Smooth muscle cell (in vitro differentiated cells): ENCODE data around the gene ARRDC3. TPM values are rescaled to one million over a fixed set of nuclear protein-coding genes. Genes with fewer than 3 reads are reported as not detected.
"Not testable (repeated sequence)": the region's sequence is repeated elsewhere in the genome, so short reads cannot be mapped to it uniquely, and the experiment has no call there.

Source experiments
- DNase-seq: peaks from one replicate; lab custom pipeline; 2025; ENCODE audit not compliant: unreplicated experiment; lab: John Stamatoyannopoulos, UW
- H2AFZ ChIP-seq: fragments of 200-600 bp; sonication (generic); 2 replicates; pipeline ENCODE4 v1.6.0; 2016; ENCODE audit warnings: antibody characterized with exemption, low read depth, mild to moderate bottlenecking
- H3F3A ChIP-seq: fragments of 200-600 bp; sonication (generic); 2 replicates; pipeline ENCODE4 v1.6.0; 2017; ENCODE audit warnings: antibody characterized with exemption, low read depth
- H3K27ac ChIP-seq: fragments of 200-600 bp; sonication (generic); 2 replicates; pipeline ENCODE4 v1.5.1; 2016; ENCODE audit warnings: low read depth, mild to moderate bottlenecking
- H3K27me3 ChIP-seq: fragments of 200-600 bp; sonication (generic); 2 replicates; pipeline ENCODE4 v1.6.1; 2016; ENCODE audit warnings: low read depth, mild to moderate bottlenecking
- H3K36me3 ChIP-seq: fragments of 200-600 bp; sonication (generic); 2 replicates; pipeline ENCODE4 v1.5.1; 2016; ENCODE audit warnings: low read depth
- H3K4me1 ChIP-seq: fragments of 200-600 bp; sonication (generic); 2 replicates; pipeline ENCODE4 v1.5.1; 2016; ENCODE audit warnings: low read depth
- H3K4me2 ChIP-seq: fragments of 200-600 bp; sonication (generic); 2 replicates; pipeline ENCODE4 v1.6.0; 2016; ENCODE audit warnings: mild to moderate bottlenecking
- H3K4me3 ChIP-seq: fragments of 200-600 bp; sonication (generic); 2 replicates; pipeline ENCODE4 v1.5.1; 2016; ENCODE audit warnings: mild to moderate bottlenecking
- H3K79me2 ChIP-seq: fragments of 200-600 bp; sonication (generic); 2 replicates; pipeline ENCODE4 v1.6.0; 2016; ENCODE audit warnings: low read depth, mild to moderate bottlenecking
- H3K9ac ChIP-seq: fragments of 200-600 bp; sonication (generic); 2 replicates; pipeline ENCODE4 v1.6.0; 2016; ENCODE audit warnings: low read depth
- H3K9me3 ChIP-seq: fragments of 200-600 bp; sonication (generic); replicated peaks from 2 replicates; pipeline ENCODE4 v1.5.1; 2016; ENCODE audit warnings: low read depth
- H4K20me1 ChIP-seq: fragments of 200-600 bp; sonication (generic); 2 replicates; pipeline ENCODE4 v1.6.0; 2016; ENCODE audit warnings: low read depth
- CTCF ChIP-seq: fragments of 200-600 bp; sonication (generic); IDR thresholded peaks from 2 replicates; pipeline ENCODE4 v1.5.1; 2017; ENCODE audit warnings: borderline replicate concordance, mild to moderate bottlenecking, antibody characterized with exemption; ENCODE audit not compliant: insufficient read depth, poor library complexity, severe bottlenecking
- WGBS: methylation state at CpG from one replicate; pipeline ENCODE4 v1.1.7; 2016; ENCODE audit warnings: low lambda C conversion rate; 5-methylcytosine and 5-hydroxymethylcytosine counted together
- polyA plus RNA-seq: library from polyadenylated mRNA; unstranded; fragments of >200 nt; fragmentation: Nextera tagmentation; extraction: Ambion mirVana; gene quantifications from 2 replicates; pipeline ENCODE4 v1.2.1, GENCODE V29; 2016
- total RNA-seq: library from RNA; depleted of rRNA; stranded (reverse); fragments of >200 nt; gene quantifications from 2 replicates; pipeline ENCODE4 v1.2.3, GENCODE V29; 2014

ARRDC3 gene
- total and polyA plus RNA-seq, 2 experiments from 2014 or later: 27.1 to 95.0 TPM

- Histone ChIP-seq H3K9me3 (no peaks in the 10 kb centered on the region), H3F3A (peaks cover 16% of the 10 kb centered on the region), H3K4me3 (no peak overlapping the region), H3K27ac (no peak overlapping the region), H3K36me3 (no peaks in the 10 kb centered on the region), H3K4me1 (peaks cover 9% of the 10 kb centered on the region), H3K79me2 (peaks cover 19% of the 10 kb centered on the region), H3K9ac (no peak overlapping the region), H3K27me3 (no peaks in the 10 kb centered on the region), H4K20me1 (peaks cover 16% of the 10 kb centered on the region), H2AFZ (no peak overlapping the region), H3K4me2 (no peak overlapping the region)
- WGBS: 47% methylated on average over 2 of the region's 2 CpGs
- no peak for TF ChIP-seq CTCF
- no peak for DNase-seq
Observed at GRCh38 chr5:91386120-91386519, 3.0 kb upstream of the ARRDC3 start.

DNA sequence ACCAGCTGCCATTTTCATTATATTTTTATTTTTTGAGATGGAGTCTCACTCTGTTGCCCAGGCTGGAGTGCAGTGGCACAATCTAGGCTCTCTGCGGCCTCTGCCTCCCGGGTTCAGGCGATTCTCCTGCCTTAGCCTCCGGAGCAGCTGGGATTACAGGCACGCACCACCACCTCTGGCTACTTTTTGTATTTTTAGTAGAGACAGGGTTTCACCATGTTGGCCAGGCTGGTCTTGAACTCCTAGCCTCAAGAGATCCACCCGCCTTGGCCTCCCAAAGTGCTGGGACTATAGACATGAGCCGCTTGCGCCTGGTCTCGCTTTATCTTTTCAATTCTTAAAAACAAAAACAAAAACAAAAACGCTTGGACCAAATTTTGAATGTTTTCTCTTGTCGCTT is 2.5 kb upstream of the ARRDC3 start:
- not testable (repeated sequence) for H2AFZ ChIP-seq, DNase-seq, H3K9me3 ChIP-seq, H3K4me3 ChIP-seq, H3K27ac ChIP-seq, H3K4me1 ChIP-seq, H3K27me3 ChIP-seq, H3K36me3 ChIP-seq, H3K4me2 ChIP-seq, H3K9ac ChIP-seq
- Histone ChIP-seq H4K20me1 (peaks cover 17% of the 10 kb centered on the region), H3K79me2 (peaks cover 23% of the 10 kb centered on the region), H3F3A (peaks cover 17% of the 10 kb centered on the region)
- WGBS: 88% methylated on average over 11 of the region's 11 CpGs

DNA sequence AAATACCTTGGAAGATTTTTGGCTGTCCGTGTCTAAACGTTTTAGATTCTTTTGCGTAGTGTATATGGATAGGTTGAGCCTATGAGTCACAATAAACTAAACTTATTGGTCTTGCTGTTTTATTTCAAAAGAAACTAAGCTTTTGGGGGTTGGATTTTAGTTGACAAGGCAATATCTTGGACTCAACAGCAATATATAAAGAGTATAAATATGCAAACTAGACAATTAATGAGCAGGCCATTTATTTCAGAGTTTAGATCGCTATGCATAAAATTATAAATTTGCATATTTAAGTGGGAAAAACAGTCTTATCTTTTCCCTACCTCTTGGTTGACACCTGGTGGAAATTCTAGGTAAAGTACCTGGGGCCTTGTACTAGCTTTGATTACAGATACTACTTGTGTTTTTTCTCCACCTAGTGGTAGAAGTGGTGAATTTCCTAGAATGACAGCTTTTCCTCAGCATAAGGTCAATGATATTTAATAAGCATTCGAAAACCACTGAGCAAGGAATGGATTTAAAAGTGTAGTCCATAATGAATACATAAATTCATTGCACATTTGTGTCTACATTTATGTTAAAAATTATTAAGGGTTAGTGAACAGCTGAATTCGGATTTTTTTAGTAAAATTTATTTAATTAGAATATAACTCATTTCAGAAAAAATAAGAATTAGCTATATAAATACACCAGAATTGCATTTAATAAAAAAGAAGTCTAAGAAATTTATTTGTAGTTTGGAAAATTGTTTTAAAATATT is 1.7 kb upstream of the ARRDC3 start:
- H4K20me1 ChIP-seq: peaks cover 17% of the 10 kb centered on the region
- peak overlapping the region; percentile 70 for H2AFZ ChIP-seq
- peak overlapping the region; percentile 93 for H3K27ac ChIP-seq
- peak overlapping the region; percentile 65 for H3K9ac ChIP-seq
- H3K27me3 ChIP-seq: no peaks in the 10 kb centered on the region
- peaks cover 17% of the 10 kb centered on the region for H3F3A ChIP-seq
- H3K36me3 ChIP-seq: no peaks in the 10 kb centered on the region
- DNase-seq: no peak
- H3K4me3 ChIP-seq: peak overlapping the region; percentile 83
- TF ChIP-seq CTCF: peak; percentile 98
- peak overlapping the region; percentile 98 for H3K4me2 ChIP-seq
- 7% methylated on average over 6 of the region's 6 CpGs for WGBS
- peaks cover 28% of the 10 kb centered on the region for H3K79me2 ChIP-seq
- peaks cover 9% of the 10 kb centered on the region for H3K4me1 ChIP-seq
- no peaks in the 10 kb centered on the region for H3K9me3 ChIP-seq

DNA sequence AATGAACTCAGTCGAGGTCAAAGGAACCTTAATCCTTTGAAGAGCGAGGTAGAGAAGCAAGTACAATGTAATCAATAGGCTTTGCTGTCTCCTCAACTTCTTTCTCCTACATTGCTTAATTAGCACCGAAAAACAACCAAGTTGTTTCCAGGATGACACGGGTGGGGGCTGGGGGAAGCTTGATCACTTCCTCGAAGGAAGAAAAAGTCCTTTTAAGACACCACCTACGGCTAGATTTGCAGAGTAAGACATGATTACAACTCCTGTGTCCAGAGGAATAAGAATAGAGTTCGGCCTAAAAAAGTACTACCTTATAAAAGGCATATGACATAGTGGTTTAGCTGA is 811 bp upstream of the ARRDC3 start:
- H2AFZ ChIP-seq: peak overlapping the region; percentile 70
- no peaks in the 10 kb centered on the region for H3K27me3 ChIP-seq
- H3K4me3 ChIP-seq: peak overlapping the region; percentile 83
- no peaks in the 10 kb centered on the region for H3K36me3 ChIP-seq
- peak overlapping the region; percentile 65 for H3K9ac ChIP-seq
- H3F3A ChIP-seq: peaks cover 21% of the 10 kb centered on the region
- peaks cover 19% of the 10 kb centered on the region for H4K20me1 ChIP-seq
- H3K27ac ChIP-seq: peak overlapping the region; percentile 93
- no peak for TF ChIP-seq CTCF
- H3K4me2 ChIP-seq: peak overlapping the region; percentile 98
- peaks cover 14% of the 10 kb centered on the region for H3K4me1 ChIP-seq
- no peak for DNase-seq
- 4% methylated on average over 7 of the region's 7 CpGs for WGBS
- peaks cover 37% of the 10 kb centered on the region for H3K79me2 ChIP-seq
- no peaks in the 10 kb centered on the region for H3K9me3 ChIP-seq
